BE2C (cell line): ENCODE measurements around the gene PXMP4.
A peak's percentile ranks its signal among the peaks of the same experiment; 100 is the strongest.

ENCODE experiments used
- DNase-seq: peaks from one replicate; pipeline ENCODE4 v3.0.0-alpha.2; 2020
- H3K27me3 ChIP-seq: fragments of 250-450 bp; sonication (Bioruptor Pico); 2 replicates; pipeline ENCODE4 v1.5.1; 2020; ENCODE audit warnings: mild to moderate bottlenecking
- H3K36me3 ChIP-seq: fragments of 250-450 bp; sonication (Bioruptor Pico); 2 replicates; pipeline ENCODE4 v1.5.1; 2020; ENCODE audit warnings: mild to moderate bottlenecking
- H3K4me1 ChIP-seq: fragments of 250-450 bp; sonication (Bioruptor Pico); 2 replicates; pipeline ENCODE4 v1.5.1; 2020
- H3K4me3 ChIP-seq: 2 replicates; pipeline ENCODE4 v1.5.1; 2011; ENCODE audit warnings: low read depth, low read length
- H3K9me3 ChIP-seq: fragments of 250-450 bp; sonication (Bioruptor Pico); 2 replicates; pipeline ENCODE4 v1.5.1; 2020
- CTCF ChIP-seq: IDR thresholded peaks from 2 replicates; pipeline ENCODE4 v1.5.1; 2012; ENCODE audit warnings: mild to moderate bottlenecking, low read depth, low read length

PXMP4 gene

GRCh38 chr20:33679758-33680485, 40.2 kb downstream of the PXMP4 start:
- Histone ChIP-seq H3K4me1 (peaks cover 32% of the 10 kb centered on the region), H3K36me3 (peaks cover 74% of the 10 kb centered on the region), H3K27me3 (no peaks in the 10 kb centered on the region), H3K9me3 (no peaks in the 10 kb centered on the region), H3K4me3 (no peak overlapping the region)
- TF ChIP-seq CTCF: no peak
- DNase-seq: no peak

- Histone ChIP-seq H3K27me3 (no peaks in the 10 kb centered on the region), H3K36me3 (peaks cover 65% of the 10 kb centered on the region), H3K4me1 (peaks cover 27% of the 10 kb centered on the region), H3K9me3 (no peaks in the 10 kb centered on the region), H3K4me3 (no peak overlapping the region)
- DNase-seq: peak; percentile 71
- no peak for TF ChIP-seq CTCF
Measured at GRCh38 chr20:33677991-33678702, 42.0 kb downstream of the PXMP4 start.

DNA sequence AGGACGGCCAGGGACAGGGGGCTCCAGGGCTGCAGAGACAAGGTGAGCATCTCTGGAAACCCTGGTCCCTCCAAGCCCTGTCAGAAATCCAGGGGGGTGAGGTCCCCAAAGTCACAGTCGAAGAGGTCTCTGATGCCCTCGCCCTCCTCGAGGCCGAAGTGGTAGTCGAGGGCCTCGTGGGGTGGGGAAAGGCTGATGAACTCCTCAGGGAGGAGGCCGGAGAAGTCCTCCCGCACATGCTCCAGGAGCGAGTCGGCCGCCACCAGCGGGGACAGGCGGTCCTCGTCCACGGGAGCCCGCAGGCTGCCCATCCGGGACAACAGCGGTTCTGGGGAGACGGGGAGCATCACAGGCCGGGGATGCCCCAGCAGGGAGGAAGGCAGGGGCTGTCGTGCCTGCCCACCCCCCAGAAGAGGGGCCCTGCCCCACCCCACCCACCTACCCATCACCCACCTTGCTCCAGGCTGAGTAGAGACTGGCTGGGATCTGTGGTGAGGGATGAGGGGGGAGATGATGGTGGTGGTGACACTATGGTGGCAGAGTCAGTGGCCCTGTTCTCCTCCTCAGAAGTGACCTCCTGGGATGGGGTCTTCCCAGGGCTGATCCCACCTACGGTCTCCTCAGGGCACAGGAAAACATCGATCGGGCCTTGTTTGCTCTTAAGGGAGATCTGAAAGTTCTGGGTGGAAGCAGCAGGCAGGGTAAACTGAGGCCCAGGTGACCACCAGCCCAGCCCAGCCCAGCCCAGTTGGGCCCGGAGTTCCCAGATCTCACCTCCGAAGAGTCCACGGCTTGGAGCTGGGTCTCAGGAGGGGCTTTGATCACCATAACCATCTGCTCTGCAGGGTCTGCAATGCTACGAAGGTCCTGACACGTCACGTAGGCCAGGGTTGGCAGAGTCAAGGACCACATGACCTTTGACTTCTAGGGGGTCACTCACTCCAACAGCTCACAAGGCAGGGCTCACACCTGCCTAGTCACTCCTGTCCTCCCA, 43.2 kb downstream of the PXMP4 start:
- no peaks in the 10 kb centered on the region for H3K27me3 ChIP-seq
- H3K36me3 ChIP-seq: peaks cover 58% of the 10 kb centered on the region
- peaks cover 27% of the 10 kb centered on the region for H3K4me1 ChIP-seq
- no peak for TF ChIP-seq CTCF
- no peak for DNase-seq
- no peak overlapping the region for H3K4me3 ChIP-seq
- no peaks in the 10 kb centered on the region for H3K9me3 ChIP-seq

- peaks cover 27% of the 10 kb centered on the region for H3K4me1 ChIP-seq
- DNase-seq: no peak
- no peak overlapping the region for H3K4me3 ChIP-seq
- H3K9me3 ChIP-seq: no peaks in the 10 kb centered on the region
- peaks cover 61% of the 10 kb centered on the region for H3K36me3 ChIP-seq
- no peaks in the 10 kb centered on the region for H3K27me3 ChIP-seq
- no peak for TF ChIP-seq CTCF
Measured at GRCh38 chr20:33676121-33676520, 44.0 kb downstream of the PXMP4 start.

DNA sequence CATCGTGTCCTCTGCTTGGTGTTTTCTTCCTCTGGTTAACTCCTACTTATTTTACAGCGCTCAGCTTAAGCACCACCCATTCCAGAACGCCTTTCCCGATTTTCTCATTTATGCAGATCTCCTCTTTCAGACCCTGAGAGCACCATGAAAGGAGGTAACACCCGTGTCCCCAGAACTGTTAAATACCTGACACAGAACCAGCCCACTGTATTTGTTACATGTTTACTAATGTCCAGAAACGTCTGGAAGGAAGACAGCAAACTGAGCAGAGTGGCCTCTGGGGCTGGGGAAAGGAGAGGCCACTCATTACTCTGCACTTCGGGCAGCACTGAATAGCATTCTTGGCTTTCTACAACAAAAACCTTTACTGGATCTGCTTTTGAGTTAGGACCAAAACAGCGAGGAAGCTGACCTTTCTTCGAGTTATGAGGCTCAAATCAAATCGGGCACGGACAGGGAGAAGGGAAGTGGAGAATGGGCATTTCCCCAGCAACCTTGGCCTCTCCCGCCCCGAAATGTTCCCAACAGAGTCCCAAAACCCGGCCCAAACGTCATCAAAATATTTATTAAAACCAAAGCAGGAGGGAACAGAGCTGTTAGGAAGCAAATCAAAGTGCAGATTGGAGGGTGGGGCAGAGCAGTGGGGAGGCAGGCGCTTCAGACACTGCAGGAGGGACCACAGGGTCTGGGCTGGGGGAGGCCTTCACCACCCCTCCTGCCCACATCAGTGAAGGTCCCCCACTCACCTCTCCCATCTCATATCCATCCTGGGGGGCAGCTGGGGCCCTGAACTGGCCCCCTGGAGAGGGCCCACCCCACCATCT, 44.8 kb downstream of the PXMP4 start:
- no peaks in the 10 kb centered on the region for H3K27me3 ChIP-seq
- no peak for TF ChIP-seq CTCF
- DNase-seq: no peak
- H3K4me1 ChIP-seq: peaks cover 27% of the 10 kb centered on the region
- H3K4me3 ChIP-seq: no peak overlapping the region
- no peaks in the 10 kb centered on the region for H3K9me3 ChIP-seq
- peaks cover 58% of the 10 kb centered on the region for H3K36me3 ChIP-seq
